Measurements from ENCODE around the gene TUBB. TPM values are rescaled to one million over a fixed set of nuclear protein-coding genes. Genes with fewer than 3 reads are reported as not detected.

Gene TUBB
- total and polyA plus RNA-seq, 2 donors (not counting 1 experiment from before 2014, with no cell fraction given), result 102 to 295 TPM

- Histone ChIP-seq H3K9ac (ENCODE audit: low read length) (peak overlapping the region; percentile 70), H3K36me3 (replicated peaks in 1 of 2; ENCODE audit: control extremely low read depth in 1 of 2, control insufficient read depth in 1 of 2, extremely low read depth in 1 of 2, insufficient read depth in 2 of 2, low read length in 1 of 2) (peaks cover 0 to 9% of the 10 kb centered on the region in 2 experiments), H3K4me3 (ENCODE audit: control extremely low read depth in 1 of 5, extremely low read depth in 1 of 5, insufficient read depth in 1 of 5, low read depth in 2 of 5, low read length in 4 of 5) (peak overlapping the region; percentile 56 to 82 (median 63)), H3K4me1 (ENCODE audit: control insufficient read depth in 2 of 2, insufficient read depth in 2 of 2, low read length in 2 of 2) (peaks cover 25 to 41% of the 10 kb centered on the region in 2 donors), H2AFZ (ENCODE audit: insufficient read depth, low read depth, low read length, poor library complexity, severe bottlenecking) (peak overlapping the region; percentile 80), H3K27me3 (replicated peaks in 1 of 4; ENCODE audit: control extremely low read depth in 1 of 4, control insufficient read depth in 3 of 4, insufficient read depth in 4 of 4, low read length in 3 of 4) (no peaks in the 10 kb centered on the region), H3K9me3 (ENCODE audit: control extremely low read depth in 1 of 3, control insufficient read depth in 2 of 3, insufficient read depth in 1 of 3, low read length in 2 of 3) (no peaks in the 10 kb centered on the region), H3K4me2 (replicated peaks; ENCODE audit: low read depth, low read length, poor library complexity, severe bottlenecking) (peak overlapping the region; percentile 92), H4K20me1 (ENCODE audit: control insufficient read depth, insufficient read depth, low read length, poor library complexity, severe bottlenecking) (no peaks in the 10 kb centered on the region), H3K79me2 (ENCODE audit: control insufficient read depth, insufficient read depth, low read length) (peaks cover 4% of the 10 kb centered on the region), H3K27ac (ENCODE audit: low read length in 2 of 2) (peak overlapping the region in 1 of 2 donors; percentile 61)
- POLR2A ChIA-PET, result interaction anchor here (0.9 to 1.2 kb wide), 2 partner anchors 20 to 246 kb away, joined by 3 read pairs; no protein-coding TSS in a partner anchor
- 16% methylated on average over 13 of the region's 13 CpGs for WGBS (ENCODE audit: insufficient coverage)
- no peaks in the 10 kb centered on the region for H3K9me3 Mint-ChIP-seq (ENCODE audit: insufficient read depth)
- TF ChIP-seq, protein P1, sequence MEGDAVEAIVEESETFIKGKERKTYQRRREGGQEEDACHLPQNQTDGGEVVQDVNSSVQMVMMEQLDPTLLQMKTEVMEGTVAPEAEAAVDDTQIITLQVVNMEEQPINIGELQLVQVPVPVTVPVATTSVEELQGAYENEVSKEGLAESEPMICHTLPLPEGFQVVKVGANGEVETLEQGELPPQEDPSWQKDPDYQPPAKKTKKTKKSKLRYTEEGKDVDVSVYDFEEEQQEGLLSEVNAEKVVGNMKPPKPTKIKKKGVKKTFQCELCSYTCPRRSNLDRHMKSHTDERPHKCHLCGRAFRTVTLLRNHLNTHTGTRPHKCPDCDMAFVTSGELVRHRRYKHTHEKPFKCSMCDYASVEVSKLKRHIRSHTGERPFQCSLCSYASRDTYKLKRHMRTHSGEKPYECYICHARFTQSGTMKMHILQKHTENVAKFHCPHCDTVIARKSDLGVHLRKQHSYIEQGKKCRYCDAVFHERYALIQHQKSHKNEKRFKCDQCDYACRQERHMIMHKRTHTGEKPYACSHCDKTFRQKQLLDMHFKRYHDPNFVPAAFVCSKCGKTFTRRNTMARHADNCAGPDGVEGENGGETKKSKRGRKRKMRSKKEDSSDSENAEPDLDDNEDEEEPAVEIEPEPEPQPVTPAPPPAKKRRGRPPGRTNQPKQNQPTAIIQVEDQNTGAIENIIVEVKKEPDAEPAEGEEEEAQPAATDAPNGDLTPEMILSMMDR (IDR thresholded peaks at IDR 0.05), result no peak
- TF ChIP-seq EZH2 (IDR thresholded peaks at IDR 0.05; ENCODE audit: borderline replicate concordance, insufficient read depth, low read depth, low read length, poor library complexity, severe bottlenecking), result no peak
- peak overlapping the region; percentile 77 for H3K27ac Mint-ChIP-seq
- H3K4me1 Mint-ChIP-seq, result peaks cover 53% of the 10 kb centered on the region
- peak; percentile 34 for DNase-seq
- no peak for ATAC-seq (ENCODE audit: low read depth)
- CTCF ChIA-PET, result interaction anchor here (0.7 to 4.4 kb wide), 7 partner anchors 8 to 203 kb away, joined by 3 to 23 read pairs (median 4); no protein-coding TSS in a partner anchor
- peak overlapping the region; percentile 87 for H3K4me3 Mint-ChIP-seq
- H3K27me3 Mint-ChIP-seq, result no peaks in the 10 kb centered on the region
- intact Hi-C loops (cut with micrococcal nuclease), result loop anchor here (1.0 to 10.0 kb wide), 4 partner anchors 20 to 170 kb away; partner anchors contain the start of genes ABCF1 and VARS2
Observed at GRCh38 chr6:30741789-30742315, 21.7 kb downstream of the TUBB start.

Data from B cell (primary cell).